HUES48 (cell line): ENCODE results near the gene CXXC1.
A peak's percentile ranks its signal among the peaks of the same experiment; 100 is the strongest.

Experiments used
- H3K27ac ChIP-seq: one replicate; pipeline ENCODE4 v1.7.0; 2013; ENCODE audit warnings: low read depth, low read length, inconsistent platforms
- H3K27me3 ChIP-seq: 2 replicates; pipeline ENCODE4 v1.6.1; 2013; ENCODE audit warnings: mild to moderate bottlenecking, low read length; ENCODE audit not compliant: control insufficient read depth, insufficient read depth
- H3K36me3 ChIP-seq: 2 replicates; pipeline ENCODE4 v1.6.1; 2013; ENCODE audit warnings: low read length; ENCODE audit not compliant: control insufficient read depth, insufficient read depth
- H3K4me1 ChIP-seq: 2 replicates; pipeline ENCODE4 v1.6.1; 2013; ENCODE audit warnings: mild to moderate bottlenecking, low read length; ENCODE audit not compliant: control insufficient read depth, insufficient read depth
- H3K4me3 ChIP-seq: 2 replicates; pipeline ENCODE4 v1.5.1; 2013; ENCODE audit warnings: mild to moderate bottlenecking, low read depth, low read length
- H3K9ac ChIP-seq: 2 replicates; pipeline ENCODE4 v1.6.1; 2013; ENCODE audit warnings: mild to moderate bottlenecking, low read depth, low read length, moderate library complexity
- H3K9me3 ChIP-seq: 2 replicates; pipeline ENCODE4 v1.6.1; 2013; ENCODE audit warnings: low read length; ENCODE audit not compliant: control insufficient read depth, insufficient read depth

CXXC1 gene

DNA sequence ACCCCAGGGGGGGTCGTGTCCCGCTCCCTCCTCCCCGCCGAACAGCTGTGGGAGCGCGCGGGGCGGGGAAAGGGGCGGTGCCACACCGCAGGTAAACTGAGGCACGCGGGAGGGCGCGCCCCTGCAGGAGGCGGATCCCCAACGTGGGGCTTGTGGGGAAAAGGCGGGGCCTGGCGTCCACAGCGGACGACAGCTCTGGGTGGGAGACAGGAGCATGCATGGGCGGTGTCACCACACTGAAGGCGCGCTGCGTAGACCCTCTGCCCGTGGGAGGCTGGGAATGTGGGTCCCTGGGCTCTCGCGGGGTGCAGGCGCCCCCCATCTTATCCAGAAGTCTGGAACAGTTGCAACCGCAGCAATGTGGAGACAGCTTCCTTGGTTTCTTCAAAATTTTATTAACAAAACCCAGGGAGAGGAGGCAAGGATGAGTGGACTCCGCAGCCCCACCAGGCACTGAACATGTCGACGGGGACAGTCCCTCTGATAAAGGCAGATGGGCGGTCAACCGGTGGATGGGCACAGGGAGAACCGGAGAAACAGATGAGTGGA is 5.4 kb downstream of the CXXC1 start:
- peak overlapping the region; percentile 24 for H3K9ac ChIP-seq
- H3K36me3 ChIP-seq = peaks cover 58% of the 10 kb centered on the region
- peak overlapping the region; percentile 92 for H3K27ac ChIP-seq

DNA sequence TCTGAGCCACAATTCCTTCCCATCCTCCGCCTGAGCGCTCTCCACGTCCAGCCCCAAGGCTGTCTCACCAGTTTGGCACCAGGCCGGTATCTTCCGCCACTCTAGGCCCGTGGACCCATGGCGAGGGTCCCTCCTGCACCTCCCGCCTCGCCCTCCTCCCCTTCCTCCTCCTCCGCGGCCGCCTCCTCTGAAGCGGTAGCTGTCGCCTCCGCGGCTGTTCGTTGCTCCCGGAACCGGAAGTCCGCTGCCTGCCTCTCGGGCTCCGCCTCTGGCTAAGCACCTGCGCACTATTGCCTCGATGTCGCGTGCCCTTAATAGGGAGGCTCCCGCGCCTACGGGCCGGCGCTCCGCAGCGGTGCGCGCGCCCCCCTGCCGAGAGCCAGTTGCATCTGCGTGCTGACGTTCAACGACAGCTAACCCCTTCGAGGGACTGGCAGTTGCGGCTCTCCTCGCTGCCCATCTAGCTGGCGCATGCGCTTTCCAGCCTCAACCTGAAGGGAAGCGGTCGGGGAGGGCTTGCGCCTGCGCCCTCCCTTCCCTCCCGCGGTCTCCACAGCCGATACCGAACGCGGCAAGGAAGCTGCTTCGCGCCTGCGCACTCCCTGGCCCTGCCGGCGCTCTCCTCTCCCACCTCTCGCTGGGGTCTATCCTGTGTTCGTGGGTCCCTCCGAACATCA is 6.1 kb downstream of the CXXC1 start, which contains the start of gene MBD1:
TSS of gene MBD1 (minus strand) at position 229 of the 677 bp plus-strand sequence. CDS start 1,531 bp downstream, outside the sequence.
- peak within 1 kb of the TSS; percentile 92 for H3K27ac ChIP-seq
- peaks cover 64% of the 10 kb centered on the region for H3K36me3 ChIP-seq
- H3K4me1 ChIP-seq = no peaks in the 10 kb centered on the region

More for the DNA sequence above, 5.4 kb downstream of the CXXC1 start:
- H3K4me3 ChIP-seq = peak overlapping the region; percentile 95
- no peaks in the 10 kb centered on the region for H3K4me1 ChIP-seq
- H3K9me3 ChIP-seq = no peaks in the 10 kb centered on the region
- H3K27me3 ChIP-seq = no peaks in the 10 kb centered on the region

DNA sequence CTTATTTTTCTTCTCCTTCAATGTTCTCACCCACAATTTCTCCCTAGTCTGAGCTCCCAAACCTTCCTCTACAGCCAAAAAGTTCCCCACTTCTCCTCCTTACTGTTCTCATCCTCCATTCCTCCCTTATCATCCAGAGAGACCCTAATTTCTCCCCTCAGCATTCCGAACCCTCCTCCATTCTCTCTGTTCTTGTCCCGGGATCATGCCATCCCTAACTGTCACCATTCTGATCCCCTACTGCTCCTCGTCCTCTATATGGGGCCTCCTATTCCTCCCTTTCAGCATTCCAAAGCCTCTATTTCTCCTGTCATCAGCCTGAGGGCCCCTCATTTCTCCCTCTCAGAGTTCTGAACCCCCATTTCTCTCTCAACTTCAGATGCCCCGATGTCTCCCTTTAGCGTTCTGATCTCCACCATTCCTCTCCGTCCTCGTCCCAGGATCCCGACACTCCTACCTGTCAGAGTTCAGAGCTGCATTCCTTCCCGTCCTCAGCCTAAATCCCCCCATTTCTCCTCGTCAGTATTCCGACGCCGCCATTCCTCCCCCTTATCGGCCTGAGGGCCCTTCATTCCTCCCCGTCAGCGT is 6.7 kb downstream of the CXXC1 start:
- Histone ChIP-seq H3K4me1 (no peaks in the 10 kb centered on the region), H3K27ac (peak overlapping the region; percentile 92), H3K36me3 (peaks cover 70% of the 10 kb centered on the region), H3K9me3 (no peaks in the 10 kb centered on the region), H3K9ac (peak overlapping the region; percentile 24), H3K27me3 (no peaks in the 10 kb centered on the region), H3K4me3 (peak overlapping the region; percentile 95)

More for the DNA sequence above, 6.1 kb downstream of the CXXC1 start, which contains the start of gene MBD1:
- Histone ChIP-seq H3K27me3 (no peaks in the 10 kb centered on the region), H3K9me3 (no peaks in the 10 kb centered on the region), H3K9ac (peak within 1 kb of the TSS; percentile 24), H3K4me3 (peak within 1 kb of the TSS; percentile 95)

DNA sequence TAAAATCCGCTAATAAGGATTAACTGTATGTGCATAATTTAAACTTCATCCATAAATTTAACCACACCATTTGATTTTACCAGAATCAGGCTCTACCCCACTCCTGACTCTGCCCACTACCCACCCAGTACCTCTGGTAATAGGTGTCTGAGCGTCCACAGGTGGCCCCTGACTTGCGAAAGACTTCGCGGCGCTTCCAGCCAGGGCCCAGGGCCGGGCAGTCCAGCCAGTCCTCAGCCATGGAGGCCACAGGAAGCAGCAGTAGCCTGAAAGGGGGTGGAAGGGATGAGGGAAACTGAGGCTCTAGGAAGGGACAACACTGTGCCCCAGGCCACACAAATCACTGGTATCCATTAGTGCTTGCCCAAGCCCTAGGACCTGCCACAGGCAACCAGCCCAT is 7.7 kb downstream of the CXXC1 start:
- no peak overlapping the region for H3K9ac ChIP-seq
- H3K9me3 ChIP-seq = no peaks in the 10 kb centered on the region
- no peaks in the 10 kb centered on the region for H3K27me3 ChIP-seq
- no peaks in the 10 kb centered on the region for H3K4me1 ChIP-seq
- peak overlapping the region; percentile 95; the same call in 1 of the 2 replicates for H3K4me3 ChIP-seq
- peaks cover 71% of the 10 kb centered on the region for H3K36me3 ChIP-seq
- no peak overlapping the region for H3K27ac ChIP-seq

DNA sequence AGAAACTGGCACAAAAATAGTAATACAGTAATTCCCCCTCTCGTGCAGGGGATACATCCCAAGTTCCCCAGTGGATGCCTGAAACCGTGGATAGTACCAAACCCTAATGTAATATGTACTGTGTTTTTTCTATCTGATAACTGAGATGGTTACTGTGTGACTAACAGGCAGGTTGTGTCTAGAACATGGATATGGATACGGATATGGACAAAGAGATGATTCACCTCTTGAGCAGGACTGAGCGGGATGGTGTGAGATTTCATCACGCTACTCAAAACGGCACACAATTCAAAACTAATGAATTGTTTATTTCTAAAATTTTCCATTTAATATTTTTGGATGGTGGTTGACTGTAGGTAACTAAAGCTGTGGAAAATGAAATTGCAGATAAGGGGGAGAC is 9.6 kb downstream of the CXXC1 start:
- no peak overlapping the region for H3K4me3 ChIP-seq
- H3K27me3 ChIP-seq = no peaks in the 10 kb centered on the region
- H3K36me3 ChIP-seq = peaks cover 71% of the 10 kb centered on the region
- H3K9me3 ChIP-seq = no peaks in the 10 kb centered on the region
- no peak overlapping the region for H3K27ac ChIP-seq
- no peaks in the 10 kb centered on the region for H3K4me1 ChIP-seq
- H3K9ac ChIP-seq = no peak overlapping the region

DNA sequence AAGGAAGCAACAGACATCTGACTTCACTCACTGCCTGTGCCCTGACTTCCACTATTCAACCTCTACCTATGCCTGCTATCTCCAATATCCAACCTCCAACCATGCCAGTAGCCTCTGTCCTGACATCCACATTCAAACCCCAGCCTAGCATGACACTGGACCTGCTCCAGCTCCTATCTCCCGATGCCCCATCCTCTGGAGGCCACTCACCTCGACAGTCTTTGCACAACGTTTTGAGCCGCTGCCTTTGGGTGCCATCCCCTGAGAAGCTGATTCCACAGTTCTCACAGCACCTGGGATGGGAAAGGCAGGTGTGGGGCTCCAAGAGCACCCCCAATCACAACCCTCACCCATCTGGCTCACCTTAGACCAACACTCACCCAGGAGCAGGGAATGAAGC is 11.0 kb downstream of the CXXC1 start:
- no peak overlapping the region for H3K9ac ChIP-seq
- no peak overlapping the region for H3K27ac ChIP-seq
- no peaks in the 10 kb centered on the region for H3K27me3 ChIP-seq
- no peak overlapping the region for H3K4me3 ChIP-seq
- no peaks in the 10 kb centered on the region for H3K4me1 ChIP-seq
- H3K9me3 ChIP-seq = no peaks in the 10 kb centered on the region
- H3K36me3 ChIP-seq = peaks cover 80% of the 10 kb centered on the region

DNA sequence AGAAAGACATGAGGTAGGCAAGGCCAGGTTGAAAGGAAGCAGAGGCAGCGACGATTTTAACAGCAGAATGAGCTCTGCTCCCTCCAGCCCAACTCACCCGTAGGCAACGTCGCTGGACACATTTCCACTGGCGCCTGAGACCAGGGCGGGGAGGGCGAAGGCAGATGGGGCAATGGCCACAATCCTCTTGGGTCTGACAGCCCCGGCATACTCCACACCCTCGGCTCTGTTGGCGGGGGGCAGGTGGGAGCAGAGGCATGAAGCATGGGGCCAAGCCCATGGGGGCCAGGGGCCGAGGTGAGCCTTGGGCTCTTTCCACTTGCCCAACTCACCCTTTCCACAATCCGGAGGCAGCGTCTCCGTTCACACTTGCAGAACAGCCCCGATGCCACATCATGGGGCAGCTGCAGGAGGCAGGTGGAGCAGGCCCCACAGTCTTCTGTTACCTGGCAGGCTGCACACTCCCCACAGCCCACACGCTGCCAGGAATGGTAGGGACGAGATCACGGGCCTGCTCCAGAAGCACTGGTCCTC is 11.9 kb downstream of the CXXC1 start:
- Histone ChIP-seq H3K27ac (no peak overlapping the region), H3K9ac (no peak overlapping the region), H3K4me1 (no peaks in the 10 kb centered on the region), H3K27me3 (no peaks in the 10 kb centered on the region), H3K36me3 (peaks cover 89% of the 10 kb centered on the region), H3K9me3 (no peaks in the 10 kb centered on the region), H3K4me3 (no peak overlapping the region)

DNA sequence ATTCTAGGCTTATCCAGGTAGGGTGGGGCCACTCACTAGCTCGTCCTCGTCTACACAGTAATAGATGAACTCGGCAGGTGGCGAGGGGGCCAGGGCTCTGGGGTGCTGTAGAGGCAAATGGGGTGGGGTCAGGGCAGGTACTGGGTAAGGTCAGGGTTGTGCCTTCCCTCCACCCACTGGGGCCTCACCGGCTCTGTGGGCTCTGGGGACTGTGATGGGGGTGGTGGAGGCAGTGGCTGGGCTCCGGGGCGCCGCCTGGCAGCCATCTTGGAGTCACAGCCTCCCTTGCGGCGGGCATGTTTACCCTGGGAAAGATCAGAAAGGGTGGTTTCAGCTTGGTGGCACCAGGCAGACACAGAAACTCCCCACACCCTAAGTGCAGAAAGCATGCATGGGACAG is 12.6 kb downstream of the CXXC1 start:
- no peaks in the 10 kb centered on the region for H3K27me3 ChIP-seq
- H3K27ac ChIP-seq = no peak overlapping the region
- H3K4me3 ChIP-seq = no peak overlapping the region
- peaks cover 95% of the 10 kb centered on the region for H3K36me3 ChIP-seq
- H3K4me1 ChIP-seq = no peaks in the 10 kb centered on the region
- H3K9me3 ChIP-seq = no peaks in the 10 kb centered on the region
- H3K9ac ChIP-seq = no peak overlapping the region

DNA sequence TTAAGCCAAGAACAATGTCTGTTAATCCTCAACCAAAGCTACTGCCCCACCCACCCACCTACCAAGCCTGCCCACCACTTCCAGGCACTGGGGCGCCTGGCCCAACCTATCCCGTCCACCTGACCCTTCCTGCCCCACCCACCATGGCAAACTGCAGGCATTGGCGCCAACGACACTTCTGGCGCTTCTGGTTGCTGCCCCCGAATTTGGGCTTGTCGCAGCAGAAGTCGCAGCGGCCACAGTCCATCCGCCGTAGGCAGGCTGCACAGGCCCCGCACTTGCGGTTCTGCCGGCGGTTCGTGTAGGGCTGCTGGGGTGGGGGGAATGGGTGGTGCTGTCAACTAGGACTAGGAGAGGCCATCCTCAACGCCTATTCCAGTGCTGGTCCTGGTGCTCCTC is 13.4 kb downstream of the CXXC1 start:
- Histone ChIP-seq H3K27ac (no peak overlapping the region), H3K36me3 (peaks cover 97% of the 10 kb centered on the region), H3K27me3 (no peaks in the 10 kb centered on the region), H3K9me3 (no peaks in the 10 kb centered on the region), H3K9ac (no peak overlapping the region), H3K4me3 (no peak overlapping the region), H3K4me1 (no peaks in the 10 kb centered on the region)

DNA sequence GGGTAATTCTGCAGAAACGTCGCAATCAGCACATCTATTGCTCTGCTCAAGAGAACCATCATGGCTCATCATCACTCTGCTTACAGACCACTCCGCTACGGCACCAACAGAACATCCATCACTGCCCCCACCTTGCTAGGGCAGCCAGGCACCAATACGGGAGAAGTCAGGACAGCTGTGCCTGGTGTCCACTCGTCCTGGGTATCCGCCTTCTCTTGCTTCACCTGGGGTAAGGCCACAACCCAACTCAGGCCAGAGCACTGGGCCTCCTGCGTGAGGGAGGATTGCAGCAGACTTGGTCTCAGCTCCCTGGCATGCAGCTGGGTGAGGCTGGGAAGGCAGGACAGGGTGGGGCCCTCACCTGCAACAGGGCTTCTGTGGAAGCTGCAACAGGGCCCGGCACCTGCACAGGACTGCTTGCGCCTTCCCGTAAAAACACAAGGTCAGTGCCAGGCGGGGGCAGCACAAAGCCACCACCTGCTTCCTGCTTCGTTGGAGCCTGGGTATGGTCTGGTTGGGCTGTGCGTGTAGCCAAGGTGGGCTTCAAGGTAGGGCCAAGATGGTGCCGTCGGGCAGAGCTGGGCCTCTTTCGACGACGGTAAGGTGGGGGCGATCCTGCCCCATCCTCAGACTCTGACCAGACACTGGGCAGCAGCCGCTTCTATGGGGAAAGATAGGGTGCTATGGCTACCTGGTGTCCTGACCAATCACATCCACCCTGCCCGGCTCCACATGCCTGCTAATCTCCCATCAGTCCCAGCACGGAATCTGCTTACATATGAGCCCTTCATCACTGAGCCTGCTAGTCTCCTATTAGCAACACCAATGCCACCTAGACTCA is 14.1 kb downstream of the CXXC1 start:
- H3K4me1 ChIP-seq = 0 out of 2 replicates have a peak, but pooled peaks cover 3% of the 10 kb centered on the region
- no peak overlapping the region for H3K4me3 ChIP-seq
- peaks cover 94% of the 10 kb centered on the region for H3K36me3 ChIP-seq
- H3K9ac ChIP-seq = no peak overlapping the region
- no peaks in the 10 kb centered on the region for H3K9me3 ChIP-seq
- H3K27ac ChIP-seq = no peak overlapping the region
- no peaks in the 10 kb centered on the region for H3K27me3 ChIP-seq
